Heart left ventricle (tissue), 16 donors: ENCODE results near the gene RGL3. TPM values are rescaled to one million over a fixed set of nuclear protein-coding genes. Genes with fewer than 3 reads are reported as not detected.
A peak's percentile ranks its signal among the peaks of the same experiment; 100 is the strongest.

ENCODE experiments used
- ATAC-seq, 4 donors: fragments of 200-7000 bp; cut with Tn5 transposase; one replicate each; pipeline ENCODE4 v1.9.1; 2020 to 2022; ENCODE audit warnings: moderate library complexity in 4 of 4, mild to moderate bottlenecking in 3 of 4, moderate number of reproducible peaks in 1 of 4
- DNase-seq, 5 donors: peaks; one replicate each; pipeline ENCODE4 v3.0.0-alpha.2; 2020
- H3K27ac ChIP-seq, 12 donors: fragments of 200-600 bp; sonication (generic) in 4 of 12; one replicate each; pipeline versions ENCODE4 v1.5.0 to v1.8.0; 2016 to 2022; ENCODE audit warnings: mild to moderate bottlenecking in 2 of 12
- H3K27me3 ChIP-seq, 9 donors: fragments of 200-600 bp; sonication (generic) in 2 of 9; one replicate each; pipeline versions ENCODE4 v1.5.1 to v1.8.0; 2016 to 2022; ENCODE audit warnings: mild to moderate bottlenecking in 3 of 9
- H3K36me3 ChIP-seq, 9 donors: fragments of 200-600 bp; sonication (generic) in 2 of 9; one replicate each; pipeline versions ENCODE4 v1.5.0 to v1.8.0; 2018 to 2022; ENCODE audit warnings: mild to moderate bottlenecking in 2 of 9
- H3K4me1 ChIP-seq, 12 donors: fragments of 200-600 bp; sonication (generic) in 4 of 12; one replicate each; pipeline versions ENCODE4 v1.5.0 to v1.8.0; 2016 to 2022; ENCODE audit warnings: mild to moderate bottlenecking in 3 of 12
- H3K4me3 ChIP-seq, 12 donors: fragments of 200-600 bp; sonication (generic) in 4 of 12; one replicate each; pipeline versions ENCODE4 v1.5.0 to v1.8.0; 2017 to 2022; ENCODE audit warnings: mild to moderate bottlenecking in 9 of 12, moderate library complexity in 4 of 12
- H3K9me3 ChIP-seq, 12 donors: fragments of 200-600 bp; sonication (generic) in 4 of 12; one replicate each; pipeline versions ENCODE4 v1.5.0 to v1.8.0; 2016 to 2022; ENCODE audit warnings: mild to moderate bottlenecking in 1 of 12
- POLR2A ChIP-seq, 2 donors: fragments of 450-650 bp; IDR thresholded peaks; one replicate each; pipeline ENCODE4 v1.6.1; 2017; ENCODE audit warnings: antibody characterized with exemption in 2 of 2, mild to moderate bottlenecking in 2 of 2, moderate library complexity in 2 of 2
- WGBS, 4 donors: extraction: QIAGEN DNeasy Blood & Tissue Kit in 2 of 4; methylation state at CpG; one replicate each; pipeline versions ENCODE4 v1.1.5 to v1.1.7; 2013 to 2018; 5-methylcytosine and 5-hydroxymethylcytosine counted together
- intact Hi-C, 10 donors: fragments of 100-400 bp; cut with DNase I; formaldehyde crosslinking; loops; one replicate each; pipeline versions ENCODE4 v1.11.1 to v1.14.2; 2022
- polyA plus RNA-seq, 2 donors: library from polyadenylated mRNA; stranded (reverse); fragments of 200-250 nt; gene quantifications; one replicate each; pipeline ENCODE4 v1.2.3, GENCODE V29; 2013
- total RNA-seq, 9 donors: library from RNA; depleted of rRNA in 2 of 9; stranded (reverse); fragments of >200 nt in 2 of 9; fragmentation: NEBNext Ultra II Directional in 3 of 9; extraction: Animal tissue kit (Norgen Biotek cat#: 25700) in 3 of 9; gene quantifications; one replicate each; pipeline versions ENCODE4 v1.1.0 to v1.2.4, GENCODE V29; 2016 to 2023
- TF ChIP-seq, protein P1 (sequence below), 12 donors: fragments of 200-600 bp; sonication (generic) in 4 of 12; IDR thresholded peaks; one replicate each; pipeline versions ENCODE4 v1.5.0 to v1.8.0; 2018 to 2022; ENCODE audit warnings: antibody characterized with exemption in 12 of 12, mild to moderate bottlenecking in 5 of 12
- donor health status: ischemic (EF 13 %, LVEDD 7.1; RV severe dilation, severe dysfunction).
- donor health status: healthy with polysubstance abuse.
- donor health status: DM: no; HTN: yes; CAD: no.
- donor health status: DM: no; HTN: no; CAD: no.
- donor health status: ischemic (EF 25% LVEDD 6.9; RV normal size, moderate dysfunction).
- donor health status: ischemic (EF 25% LVEDD 5.7; RV mildly dilated, moderate dysfunction).
- donor health status: healthy.
- donor health status: DM: yes; HTN: yes; CAD: no.
- donor health status: ischemic (EF 35%, LVEDD 5.7; RV mildly dilated, moderate dysfunction).
- donor health status: nonischemic (EF 11% LVEDD 7.7; RV severe dilation, severe dysfunction).
- donor health status: DM: yes; HTN: yes; CAD: no.
- donor health status: PGD.
- donor health status: ischemic (EF 29% LVEDD 5.4; RV normal size, mild dysfunction).
- donor health status: nonischemic (EF 23%, LVEDD 6.1; RV moderate dilation, normal function).

Gene RGL3
- total and polyA plus RNA-seq, 11 donors: 2.1 to 11.3 (median 4.0) TPM

DNA sequence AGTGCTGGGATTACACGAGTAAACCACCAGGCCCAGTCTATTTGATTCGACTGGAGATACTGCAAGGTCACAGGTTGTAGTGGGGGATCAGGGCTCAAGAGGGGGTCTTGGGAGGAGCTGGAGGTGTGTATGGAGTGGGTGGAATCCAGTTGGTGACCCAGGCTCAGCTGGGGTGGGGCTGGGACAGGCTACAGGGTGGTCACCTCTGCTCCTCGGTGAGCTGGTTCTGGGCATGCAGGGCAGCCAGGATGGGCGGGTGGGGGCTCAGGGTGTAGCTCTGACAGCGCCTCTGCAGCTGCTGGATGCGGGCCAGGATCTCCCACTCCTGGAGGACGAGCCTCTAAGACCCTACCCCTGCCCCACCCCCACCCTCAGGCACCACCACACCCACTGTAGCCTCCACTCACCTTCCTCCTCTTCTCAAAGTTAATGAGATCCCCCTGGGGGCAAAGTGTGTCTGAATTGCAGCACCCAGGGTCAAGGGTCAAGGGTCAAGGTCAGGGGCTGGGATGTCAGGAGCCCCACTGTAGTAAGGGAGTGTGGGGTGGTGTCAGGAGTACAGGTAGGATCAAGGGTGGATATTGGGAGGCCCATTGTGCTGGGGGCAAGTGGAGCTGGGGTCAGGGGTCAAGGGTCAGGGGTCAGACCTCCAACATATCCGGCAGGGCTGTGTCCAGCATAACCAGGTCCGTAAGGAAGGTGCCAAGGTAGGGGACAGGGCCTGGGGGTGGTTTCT lies 17.1 kb downstream of the RGL3 start:
- intact Hi-C loops: no loop called here
- no peak overlapping the region for H3K4me3 ChIP-seq
- H3K27me3 ChIP-seq: peaks cover 0 to 8% (median 0%) of the 10 kb centered on the region in 9 donors
- peaks cover 0 to 5% (median 0%) of the 10 kb centered on the region in 9 donors for H3K36me3 ChIP-seq
- DNase-seq (no peak), ATAC-seq (no peak)
- TF ChIP-seq, protein P1, sequence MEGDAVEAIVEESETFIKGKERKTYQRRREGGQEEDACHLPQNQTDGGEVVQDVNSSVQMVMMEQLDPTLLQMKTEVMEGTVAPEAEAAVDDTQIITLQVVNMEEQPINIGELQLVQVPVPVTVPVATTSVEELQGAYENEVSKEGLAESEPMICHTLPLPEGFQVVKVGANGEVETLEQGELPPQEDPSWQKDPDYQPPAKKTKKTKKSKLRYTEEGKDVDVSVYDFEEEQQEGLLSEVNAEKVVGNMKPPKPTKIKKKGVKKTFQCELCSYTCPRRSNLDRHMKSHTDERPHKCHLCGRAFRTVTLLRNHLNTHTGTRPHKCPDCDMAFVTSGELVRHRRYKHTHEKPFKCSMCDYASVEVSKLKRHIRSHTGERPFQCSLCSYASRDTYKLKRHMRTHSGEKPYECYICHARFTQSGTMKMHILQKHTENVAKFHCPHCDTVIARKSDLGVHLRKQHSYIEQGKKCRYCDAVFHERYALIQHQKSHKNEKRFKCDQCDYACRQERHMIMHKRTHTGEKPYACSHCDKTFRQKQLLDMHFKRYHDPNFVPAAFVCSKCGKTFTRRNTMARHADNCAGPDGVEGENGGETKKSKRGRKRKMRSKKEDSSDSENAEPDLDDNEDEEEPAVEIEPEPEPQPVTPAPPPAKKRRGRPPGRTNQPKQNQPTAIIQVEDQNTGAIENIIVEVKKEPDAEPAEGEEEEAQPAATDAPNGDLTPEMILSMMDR (IDR thresholded peaks at IDR 0.05): no peak
- TF ChIP-seq POLR2A (IDR thresholded peaks at IDR 0.05): no peak
- 82 to 87% (median 83%) methylated on average over 7 to 9 of the region's 9 CpGs for WGBS, 4 donors
- H3K27ac ChIP-seq: no peak overlapping the region
- H3K4me1 ChIP-seq: peaks cover 0 to 9% (median 0%) of the 10 kb centered on the region in 12 donors
- H3K9me3 ChIP-seq: no peaks in the 10 kb centered on the region

DNA sequence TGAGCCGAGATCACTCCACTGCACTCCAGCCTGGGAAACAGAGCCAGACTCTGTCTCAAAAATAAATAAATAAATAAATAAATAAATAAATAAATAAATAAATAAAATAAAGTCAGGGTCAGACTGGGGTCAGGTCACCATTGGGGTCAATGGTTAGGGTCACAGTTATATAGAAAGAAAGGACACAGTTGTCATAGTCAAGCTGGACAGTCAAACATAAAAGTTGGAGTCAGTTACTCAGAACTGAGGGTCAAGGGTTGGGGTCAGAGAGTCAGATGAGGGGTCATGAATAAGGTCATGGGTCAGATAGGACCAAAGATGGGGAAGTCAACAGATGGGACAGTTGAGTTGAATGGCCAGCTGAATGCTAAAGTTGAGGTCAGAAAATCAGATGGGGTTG lies 18.3 kb downstream of the RGL3 start:
- H3K4me1 ChIP-seq: peaks cover 0 to 5% (median 0%) of the 10 kb centered on the region in 12 donors
- WGBS, 4 donors: 86 to 94% (median 89%) methylated on average over 1 of the region's 1 CpG
- DNase-seq (no peak), ATAC-seq (no peak)
- intact Hi-C loops: no loop called here
- TF ChIP-seq, protein P1 (IDR thresholded peaks at IDR 0.05): no peak
- TF ChIP-seq POLR2A (IDR thresholded peaks at IDR 0.05): no peak
- H3K36me3 ChIP-seq: peaks cover 0 to 5% (median 0%) of the 10 kb centered on the region in 9 donors
- H3K27me3 ChIP-seq: no peaks in the 10 kb centered on the region
- no peak overlapping the region for H3K4me3 ChIP-seq
- H3K9me3 ChIP-seq: no peaks in the 10 kb centered on the region
- H3K27ac ChIP-seq: no peak overlapping the region

DNA sequence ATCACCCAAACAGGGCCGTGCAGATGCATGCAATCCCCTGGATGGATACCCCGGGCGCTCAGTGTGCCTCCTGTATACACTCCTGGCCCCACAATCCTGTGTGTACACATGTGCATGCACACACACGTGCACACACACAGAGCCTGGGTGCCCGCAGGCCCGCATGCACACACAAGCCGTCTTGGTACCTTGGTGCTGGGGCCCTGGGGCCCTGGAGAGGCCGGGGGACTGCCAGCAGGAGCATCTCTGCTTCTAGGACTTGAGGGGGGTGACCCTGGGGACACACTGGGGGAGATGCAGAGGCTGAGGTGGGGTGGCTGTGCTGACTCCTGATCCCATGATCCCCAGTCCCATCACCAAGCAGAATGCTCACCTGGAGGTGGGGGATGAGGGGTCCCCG lies 19.4 kb downstream of the RGL3 start:
- no peaks in the 10 kb centered on the region for H3K4me1 ChIP-seq
- TF ChIP-seq, protein P1 (IDR thresholded peaks at IDR 0.05): no peak
- TF ChIP-seq POLR2A (IDR thresholded peaks at IDR 0.05): no peak
- H3K27me3 ChIP-seq: no peaks in the 10 kb centered on the region
- peaks cover 0 to 5% (median 0%) of the 10 kb centered on the region in 9 donors for H3K36me3 ChIP-seq
- H3K4me3 ChIP-seq: no peak overlapping the region
- ATAC-seq (peak in 1 of 4 donors; percentile 38), DNase-seq (no peak)
- intact Hi-C loops: no loop called here
- H3K27ac ChIP-seq: no peak overlapping the region
- WGBS, 4 donors: 91 to 93% (median 92%) methylated on average over 9 of the region's 9 CpGs
- no peaks in the 10 kb centered on the region for H3K9me3 ChIP-seq

DNA sequence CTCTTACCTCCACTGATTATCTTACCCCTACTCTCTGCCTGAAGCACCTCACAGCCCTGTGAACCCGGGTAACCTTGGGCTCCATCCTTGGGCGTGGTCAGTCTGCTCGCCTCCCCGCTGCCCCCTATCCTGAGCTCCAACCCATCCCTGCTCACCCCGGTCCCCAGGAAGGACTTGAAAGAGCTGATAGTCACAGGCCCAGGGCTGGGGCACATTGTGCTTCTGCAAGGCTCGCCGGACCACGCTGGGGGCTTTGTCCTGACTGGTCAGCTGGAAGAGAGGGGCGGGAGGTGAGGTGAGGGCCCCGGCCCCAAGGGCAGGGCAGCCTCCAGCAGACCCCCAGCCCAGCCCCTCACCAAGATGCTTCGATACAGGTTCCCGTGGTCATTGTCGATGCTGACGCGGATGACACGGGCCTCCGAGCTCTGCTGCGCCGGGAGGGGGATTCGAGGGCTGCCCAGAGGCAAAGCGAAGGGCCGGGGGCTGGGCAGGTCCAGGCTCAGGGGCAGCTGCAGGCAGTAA lies 22.0 kb downstream of the RGL3 start:
- H3K27me3 ChIP-seq: no peaks in the 10 kb centered on the region
- H3K4me1 ChIP-seq: no peaks in the 10 kb centered on the region
- peaks cover 0 to 5% (median 0%) of the 10 kb centered on the region in 9 donors for H3K36me3 ChIP-seq
- H3K4me3 ChIP-seq: no peak overlapping the region
- DNase-seq: peak in 1 of 5 donors; percentile 26
- intact Hi-C loops: no loop called here
- 82 to 88% (median 86%) methylated on average over 18 to 22 of the region's 22 CpGs for WGBS, 4 donors
- TF ChIP-seq, protein P1 (IDR thresholded peaks at IDR 0.05): no peak
- TF ChIP-seq POLR2A (IDR thresholded peaks at IDR 0.05): no peak
- no peak for ATAC-seq
- no peak overlapping the region for H3K27ac ChIP-seq
- no peaks in the 10 kb centered on the region for H3K9me3 ChIP-seq
